ENCODE measurements around the gene DNMT3A.

DNA sequence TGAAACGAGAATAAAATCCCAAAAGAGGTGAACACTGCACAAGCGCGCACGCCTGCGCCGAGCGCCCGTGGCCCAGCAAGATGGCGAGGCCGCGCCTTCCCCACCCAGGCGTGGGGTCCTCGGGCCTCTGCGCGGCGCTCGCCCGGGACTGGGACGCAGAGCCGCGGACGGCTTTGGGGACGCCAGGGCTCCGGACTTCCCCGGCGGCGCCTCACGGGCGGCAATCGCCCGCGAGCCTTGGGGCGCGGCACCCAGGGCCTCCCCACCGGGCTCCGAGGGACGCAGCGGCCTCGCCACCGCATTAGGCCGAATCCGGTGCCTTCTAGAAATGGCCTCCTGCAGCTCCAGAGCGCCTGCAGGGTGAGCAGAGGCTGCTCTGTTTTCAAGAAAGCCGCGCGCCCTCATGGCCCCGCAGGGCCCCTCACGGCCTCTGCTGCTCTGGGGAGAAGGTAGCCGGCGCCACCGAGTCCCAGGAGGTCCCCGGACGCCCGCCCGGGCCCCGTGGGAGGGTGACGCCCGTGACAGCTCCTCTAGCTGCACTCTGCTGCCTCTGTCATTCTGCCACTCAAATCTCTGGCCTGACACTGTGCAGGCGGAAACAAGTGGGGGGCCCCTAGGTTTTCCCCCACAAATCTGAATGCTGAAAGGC lies 137.4 kb downstream of the DNMT3A start:
- TF ChIP-seq CTCF (IDR thresholded peaks at IDR 0.05), result no peak
- no peak for TF ChIP-seq POLR2A (IDR thresholded peaks at IDR 0.05; ENCODE audit: low read depth)
